ENCODE data around the gene HPRT1. TPM values are rescaled to one million over a fixed set of nuclear protein-coding genes. Genes with fewer than 3 reads are reported as not detected.
A peak's percentile ranks its signal among the peaks of the same experiment; 100 is the strongest.

HPRT1 gene
- total RNA-seq, 2 experiments from 2014 or later = 66.4 to 67.2 TPM

- no peak overlapping the region for H3K27ac Mint-ChIP-seq
- H3K9me3 Mint-ChIP-seq = no peaks in the 10 kb centered on the region
- ATAC-seq (ENCODE audit: low read depth) = no peak
- peaks cover 8% of the 10 kb centered on the region for H3K4me1 Mint-ChIP-seq
- H3K4me3 Mint-ChIP-seq = no peak overlapping the region
- no peaks in the 10 kb centered on the region for H3K27me3 Mint-ChIP-seq
- H3K36me3 Mint-ChIP-seq = no peaks in the 10 kb centered on the region
- DNase-seq = no peak
- POLR2A ChIA-PET = no interaction called here
These were observed 78.4 kb downstream of the HPRT1 start for GRCh38 chrX:134538316-134538715.

GRCh38 chrX:134541906-134542305 lies 81.9 kb downstream of the HPRT1 start:
- Mint-ChIP-seq H3K36me3 (peaks cover 1% of the 10 kb centered on the region), H3K9me3 (no peaks in the 10 kb centered on the region), H3K27me3 (peaks cover 9% of the 10 kb centered on the region), H3K4me1 (peaks cover 7% of the 10 kb centered on the region), H3K27ac (no peak overlapping the region), H3K4me3 (no peak overlapping the region)
- POLR2A ChIA-PET = interaction anchor here (1.0 kb wide), 1 partner anchor 10 kb away, joined by 3 read pairs; no protein-coding TSS in a partner anchor
- ATAC-seq (ENCODE audit: low read depth) = no peak
- no peak for DNase-seq

- ATAC-seq (ENCODE audit: low read depth) (peak; percentile 75), DNase-seq (no peak)
- POLR2A ChIA-PET = interaction anchor here (1.0 kb wide), 1 partner anchor 9 kb away, joined by 3 read pairs; no protein-coding TSS in a partner anchor
- Mint-ChIP-seq H3K4me3 (peak overlapping the region; percentile 45), H3K27me3 (peaks cover 9% of the 10 kb centered on the region), H3K36me3 (peaks cover 1% of the 10 kb centered on the region), H3K27ac (no peak overlapping the region), H3K9me3 (no peaks in the 10 kb centered on the region), H3K4me1 (peaks cover 5% of the 10 kb centered on the region)
These were observed 82.5 kb downstream of the HPRT1 start for GRCh38 chrX:134542485-134542884.

- H3K4me1 Mint-ChIP-seq = peaks cover 8% of the 10 kb centered on the region
- H3K9me3 Mint-ChIP-seq = no peaks in the 10 kb centered on the region
These were observed 83.3 kb downstream of the HPRT1 start for GRCh38 chrX:134543288-134543687.

GRCh38 chrX:134544135-134544512 lies 84.2 kb downstream of the HPRT1 start:
- Mint-ChIP-seq H3K9me3 (no peaks in the 10 kb centered on the region), H3K27me3 (peaks cover 9% of the 10 kb centered on the region), H3K4me3 (peak overlapping the region; percentile 3), H3K27ac (no peak overlapping the region), H3K36me3 (peaks cover 1% of the 10 kb centered on the region), H3K4me1 (peaks cover 17% of the 10 kb centered on the region)
- POLR2A ChIA-PET = no interaction called here
- ATAC-seq (ENCODE audit: low read depth) (no peak), DNase-seq (no peak)

More at GRCh38 chrX:134543288-134543687, 83.3 kb downstream of the HPRT1 start:
- peaks cover 9% of the 10 kb centered on the region for H3K27me3 Mint-ChIP-seq
- no peak overlapping the region for H3K27ac Mint-ChIP-seq
- H3K4me3 Mint-ChIP-seq = no peak overlapping the region
- DNase-seq = no peak
- ATAC-seq (ENCODE audit: low read depth) = no peak
- POLR2A ChIA-PET = no interaction called here
- peaks cover 1% of the 10 kb centered on the region for H3K36me3 Mint-ChIP-seq

- peaks cover 17% of the 10 kb centered on the region for H3K4me1 Mint-ChIP-seq
- POLR2A ChIA-PET = no interaction called here
- H3K27me3 Mint-ChIP-seq = peaks cover 9% of the 10 kb centered on the region
- peak overlapping the region; percentile 47 for H3K4me3 Mint-ChIP-seq
- peaks cover 1% of the 10 kb centered on the region for H3K36me3 Mint-ChIP-seq
- no peak overlapping the region for H3K27ac Mint-ChIP-seq
- DNase-seq (no peak), ATAC-seq (ENCODE audit: low read depth) (no peak)
- H3K9me3 Mint-ChIP-seq = no peaks in the 10 kb centered on the region
These were observed 84.7 kb downstream of the HPRT1 start for GRCh38 chrX:134544513-134545151.

- Mint-ChIP-seq H3K27me3 (peaks cover 12% of the 10 kb centered on the region), H3K4me1 (peaks cover 25% of the 10 kb centered on the region)
These were observed 85.5 kb downstream of the HPRT1 start for GRCh38 chrX:134545510-134545909.

GRCh38 chrX:134546187-134546586 lies 86.2 kb downstream of the HPRT1 start:
- Mint-ChIP-seq H3K27me3 (peaks cover 14% of the 10 kb centered on the region), H3K4me1 (peaks cover 25% of the 10 kb centered on the region), H3K9me3 (no peaks in the 10 kb centered on the region), H3K27ac (no peak overlapping the region), H3K4me3 (no peak overlapping the region), H3K36me3 (peaks cover 1% of the 10 kb centered on the region)
- no peak for DNase-seq
- POLR2A ChIA-PET = no interaction called here
- no peak for ATAC-seq (ENCODE audit: low read depth)

More at GRCh38 chrX:134545510-134545909, 85.5 kb downstream of the HPRT1 start:
- H3K4me3 Mint-ChIP-seq = no peak overlapping the region
- ATAC-seq (ENCODE audit: low read depth) (no peak), DNase-seq (no peak)
- no peaks in the 10 kb centered on the region for H3K9me3 Mint-ChIP-seq
- no peak overlapping the region for H3K27ac Mint-ChIP-seq
- H3K36me3 Mint-ChIP-seq = peaks cover 1% of the 10 kb centered on the region
- POLR2A ChIA-PET = no interaction called here

- POLR2A ChIA-PET = no interaction called here
- peaks cover 1% of the 10 kb centered on the region for H3K36me3 Mint-ChIP-seq
- H3K9me3 Mint-ChIP-seq = no peaks in the 10 kb centered on the region
- H3K4me3 Mint-ChIP-seq = no peak overlapping the region
- DNase-seq (no peak), ATAC-seq (ENCODE audit: low read depth) (no peak)
- no peak overlapping the region for H3K27ac Mint-ChIP-seq
- H3K4me1 Mint-ChIP-seq = peaks cover 25% of the 10 kb centered on the region
- peaks cover 21% of the 10 kb centered on the region for H3K27me3 Mint-ChIP-seq
These were observed 87.2 kb downstream of the HPRT1 start for GRCh38 chrX:134547047-134547679.

GRCh38 chrX:134548257-134549201 lies 88.6 kb downstream of the HPRT1 start:
- Mint-ChIP-seq H3K4me3 (peak overlapping the region; percentile 94), H3K9me3 (no peaks in the 10 kb centered on the region), H3K36me3 (peaks cover 1% of the 10 kb centered on the region), H3K27ac (peak overlapping the region; percentile 94), H3K27me3 (peaks cover 29% of the 10 kb centered on the region), H3K4me1 (peaks cover 19% of the 10 kb centered on the region)
- no peak for ATAC-seq (ENCODE audit: low read depth)
- DNase-seq = no peak
- POLR2A ChIA-PET = no interaction called here

Small RNA genes lying within 50 kb of the gene (microRNA-seq; reads per million reads assigned to microRNA genes)
- gene MIR424 (2,889 reads per million, percentile 87 among the genes with 10 or more reads in this experiment), gene MIR450A1 (6.3 reads per million), gene MIR450A2 (4.2 reads per million), gene MIR450B (3.5 reads per million), gene MIR503 (183 reads per million, percentile 65 among the genes with 10 or more reads in this experiment), gene MIR542 (10.5 reads per million, percentile 12 among the genes with 10 or more reads in this experiment)

Other genes with a start within 250 kb of the HPRT1 start
- gene CCDC160, start 223.0 kb upstream of the HPRT1 start, total RNA-seq = not detected
- gene PHF6, start 86.9 kb upstream of the HPRT1 start, total RNA-seq = 10 to 100 TPM; 34.1 to 36.9 TPM
- gene PLAC1, start 198.3 kb downstream of the HPRT1 start, total RNA-seq = not detected

Data from activated naive CD8-positive, alpha-beta T cell treated with anti-CD3 and anti-CD28 coated beads, Interleukin-2, amount 10 ng/mL, durations not matched to agents 7 days and 5 days (primary cell).